Right atrium auricular region (tissue), 2 donors: ENCODE data around the gene MAK. TPM values are rescaled to one million over a fixed set of nuclear protein-coding genes. Genes with fewer than 3 reads are reported as not detected.
"Not testable (repeated sequence)": the region's sequence is repeated elsewhere in the genome, so short reads cannot be mapped to it uniquely, and the experiment has no call there.

Experiments
- DNase-seq: peaks from one replicate; pipeline ENCODE4 v3.0.0-alpha.2; 2019; ENCODE audit warnings: low spot score
- H3K27ac ChIP-seq, 2 donors: fragments of 200-600 bp; sonication (generic); 1 replicate in 1 of 2; 2 replicates in 1 of 2; pipeline ENCODE4 v1.5.1; 2016 to 2019
- H3K27me3 ChIP-seq, 2 donors: fragments of 200-600 bp; sonication (generic); one replicate each; pipeline versions ENCODE4 v1.5.1 to v1.6.0; 2017 to 2019
- H3K36me3 ChIP-seq: fragments of 200-600 bp; sonication (generic); one replicate; pipeline ENCODE4 v1.5.1; 2016
- H3K4me1 ChIP-seq, 2 donors: fragments of 200-600 bp; sonication (generic); one replicate each; pipeline versions ENCODE4 v1.5.1 to v1.6.0; 2017 to 2019
- H3K4me3 ChIP-seq, 2 donors: fragments of 200-600 bp; sonication (generic); 1 replicate in 1 of 2; 2 replicates in 1 of 2; pipeline ENCODE4 v1.5.1; 2017 to 2019; ENCODE audit warnings: mild to moderate bottlenecking in 1 of 2, moderate library complexity in 1 of 2
- H3K9me3 ChIP-seq, 2 donors: fragments of 200-600 bp; sonication (generic); one replicate each; pipeline ENCODE4 v1.5.1; 2019
- total RNA-seq, 2 donors: library from RNA; depleted of rRNA; stranded (reverse); fragments of >200 nt; gene quantifications; one replicate each; pipeline ENCODE4 v1.1.0, GENCODE V29; 2016
- TF ChIP-seq, protein P1 (sequence below), 2 donors: fragments of 200-600 bp; sonication (generic); IDR thresholded peaks; one replicate each; pipeline ENCODE4 v1.5.1; 2019; ENCODE audit warnings: antibody characterized with exemption in 2 of 2

MAK gene, protein sequence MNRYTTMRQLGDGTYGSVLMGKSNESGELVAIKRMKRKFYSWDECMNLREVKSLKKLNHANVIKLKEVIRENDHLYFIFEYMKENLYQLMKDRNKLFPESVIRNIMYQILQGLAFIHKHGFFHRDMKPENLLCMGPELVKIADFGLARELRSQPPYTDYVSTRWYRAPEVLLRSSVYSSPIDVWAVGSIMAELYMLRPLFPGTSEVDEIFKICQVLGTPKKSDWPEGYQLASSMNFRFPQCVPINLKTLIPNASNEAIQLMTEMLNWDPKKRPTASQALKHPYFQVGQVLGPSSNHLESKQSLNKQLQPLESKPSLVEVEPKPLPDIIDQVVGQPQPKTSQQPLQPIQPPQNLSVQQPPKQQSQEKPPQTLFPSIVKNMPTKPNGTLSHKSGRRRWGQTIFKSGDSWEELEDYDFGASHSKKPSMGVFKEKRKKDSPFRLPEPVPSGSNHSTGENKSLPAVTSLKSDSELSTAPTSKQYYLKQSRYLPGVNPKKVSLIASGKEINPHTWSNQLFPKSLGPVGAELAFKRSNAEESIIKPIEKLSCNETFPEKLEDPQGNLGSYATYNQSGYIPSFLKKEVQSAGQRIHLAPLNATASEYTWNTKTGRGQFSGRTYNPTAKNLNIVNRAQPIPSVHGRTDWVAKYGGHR
- total RNA-seq = under 1 TPM in 1 of 2 donors, not detected in 1; 0.16 TPM

DNA sequence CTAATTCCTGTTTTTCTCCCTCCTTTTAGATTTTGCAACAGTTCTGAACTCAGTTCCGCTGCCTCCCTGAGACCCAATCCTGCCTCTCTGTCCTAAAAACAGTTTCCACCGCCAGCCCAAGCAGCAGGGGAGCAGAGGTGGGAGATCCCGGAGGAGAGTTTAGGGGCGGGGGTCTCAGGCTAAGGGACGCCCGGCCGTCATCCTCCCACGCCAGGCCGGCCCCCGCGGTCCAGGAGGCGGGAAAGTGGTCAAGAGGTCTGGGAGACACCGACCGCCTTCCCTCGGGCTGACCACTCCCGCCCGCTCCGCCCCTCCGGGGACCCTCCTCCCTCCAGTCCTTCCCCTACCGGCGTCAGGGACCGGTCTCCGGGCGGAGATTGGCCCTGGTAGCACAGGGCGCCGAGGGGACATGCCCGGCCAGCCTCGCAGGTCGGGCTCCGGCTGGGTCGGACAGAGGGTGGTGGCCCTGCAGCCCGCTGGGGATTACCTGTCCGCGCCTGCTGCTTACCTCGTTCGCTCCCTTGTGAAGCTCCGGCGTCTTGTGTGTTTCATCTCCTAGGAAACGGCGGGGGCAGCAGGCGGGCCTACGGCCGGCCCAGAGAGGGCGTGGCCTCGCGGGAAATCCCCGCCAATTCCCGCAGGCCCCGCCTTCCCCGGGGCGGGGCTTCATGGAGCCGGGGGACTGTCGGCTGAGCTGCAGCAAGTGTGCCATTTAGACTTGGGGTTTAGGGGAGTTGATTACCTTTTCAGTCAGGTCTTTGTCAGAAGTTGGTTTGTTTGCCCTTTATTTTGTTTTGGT, at the start of gene MAK:
Gene MAK (minus strand): TSS at position 545 of the 799 bp plus-strand sequence. CDS start 7,891 bp downstream, outside the sequence.
- no peaks in the 10 kb centered on the region for H3K27me3 ChIP-seq
- TF ChIP-seq, protein P1, sequence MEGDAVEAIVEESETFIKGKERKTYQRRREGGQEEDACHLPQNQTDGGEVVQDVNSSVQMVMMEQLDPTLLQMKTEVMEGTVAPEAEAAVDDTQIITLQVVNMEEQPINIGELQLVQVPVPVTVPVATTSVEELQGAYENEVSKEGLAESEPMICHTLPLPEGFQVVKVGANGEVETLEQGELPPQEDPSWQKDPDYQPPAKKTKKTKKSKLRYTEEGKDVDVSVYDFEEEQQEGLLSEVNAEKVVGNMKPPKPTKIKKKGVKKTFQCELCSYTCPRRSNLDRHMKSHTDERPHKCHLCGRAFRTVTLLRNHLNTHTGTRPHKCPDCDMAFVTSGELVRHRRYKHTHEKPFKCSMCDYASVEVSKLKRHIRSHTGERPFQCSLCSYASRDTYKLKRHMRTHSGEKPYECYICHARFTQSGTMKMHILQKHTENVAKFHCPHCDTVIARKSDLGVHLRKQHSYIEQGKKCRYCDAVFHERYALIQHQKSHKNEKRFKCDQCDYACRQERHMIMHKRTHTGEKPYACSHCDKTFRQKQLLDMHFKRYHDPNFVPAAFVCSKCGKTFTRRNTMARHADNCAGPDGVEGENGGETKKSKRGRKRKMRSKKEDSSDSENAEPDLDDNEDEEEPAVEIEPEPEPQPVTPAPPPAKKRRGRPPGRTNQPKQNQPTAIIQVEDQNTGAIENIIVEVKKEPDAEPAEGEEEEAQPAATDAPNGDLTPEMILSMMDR (IDR thresholded peaks at IDR 0.05) = no peak
- H3K27ac ChIP-seq = peak within 1 kb of the TSS in 1 of 2 donors; percentile 28
- DNase-seq = peak; percentile 88
- no peaks in the 10 kb centered on the region for H3K9me3 ChIP-seq
- peak within 1 kb of the TSS; percentile 49 to 73 for H3K4me3 ChIP-seq
- peaks cover 0 to 15% of the 10 kb centered on the region in 2 donors for H3K4me1 ChIP-seq
- no peaks in the 10 kb centered on the region for H3K36me3 ChIP-seq

DNA sequence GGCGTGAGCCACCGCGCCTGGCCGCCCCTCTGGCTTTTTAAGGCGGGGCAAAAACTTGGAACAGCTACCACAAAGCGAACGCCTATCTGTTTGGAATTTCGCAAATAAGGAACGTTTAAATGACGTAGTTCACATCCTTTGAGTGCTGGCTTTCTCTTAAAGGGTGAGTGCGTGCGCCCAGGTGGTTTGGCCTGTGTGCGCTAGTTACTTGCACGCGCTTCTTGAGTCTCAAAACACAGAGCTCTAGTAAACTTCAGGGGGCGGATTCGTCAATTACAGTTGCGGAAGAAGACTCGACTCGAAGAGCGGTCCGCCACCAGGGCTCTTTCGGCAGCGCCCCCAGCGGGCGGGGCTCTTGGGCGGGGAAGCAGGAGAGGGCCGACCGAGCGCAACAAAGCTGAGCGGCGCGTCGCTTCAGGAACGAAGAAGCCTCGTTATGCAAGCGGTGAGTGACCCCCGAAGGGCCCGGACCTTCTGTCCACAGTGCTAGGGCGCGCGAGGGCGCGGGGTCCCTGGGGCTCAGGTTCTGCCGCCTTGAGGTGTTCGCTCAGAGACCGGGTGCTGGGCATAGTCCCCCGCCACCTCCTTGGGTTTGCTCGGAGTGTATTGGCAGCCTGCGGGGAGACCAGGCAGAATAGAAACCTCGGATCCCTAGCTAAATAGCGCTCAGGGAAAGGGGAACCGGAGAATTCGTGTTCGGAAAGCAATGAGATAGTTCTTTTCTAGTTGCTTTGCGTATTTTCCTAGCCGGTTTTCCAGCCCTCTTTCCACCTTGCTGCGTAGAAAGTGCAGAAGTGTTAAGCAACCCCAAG, 48.6 kb upstream of the MAK start, which contains the start of gene SYCP2L:
Gene SYCP2L (plus strand): TSS at position 362 of the 812 bp plus-strand sequence. CDS start 75 bp downstream, at position 437.
- Histone ChIP-seq H3K4me1 (peaks cover 0 to 27% of the 10 kb centered on the region in 2 donors), H3K27me3 (peaks cover 31 to 37% of the 10 kb centered on the region in 2 donors), H3K36me3 (no peaks in the 10 kb centered on the region), H3K4me3 (peak within 1 kb of the TSS; percentile 22 to 50), H3K27ac (peak within 1 kb of the TSS in 1 of 2 donors; percentile 17), H3K9me3 (peaks cover 0 to 9% of the 10 kb centered on the region in 2 donors)
- TF ChIP-seq, protein P1 (IDR thresholded peaks at IDR 0.05) = peak in 1 of 2 donors; percentile 43
- no peak for DNase-seq

DNA sequence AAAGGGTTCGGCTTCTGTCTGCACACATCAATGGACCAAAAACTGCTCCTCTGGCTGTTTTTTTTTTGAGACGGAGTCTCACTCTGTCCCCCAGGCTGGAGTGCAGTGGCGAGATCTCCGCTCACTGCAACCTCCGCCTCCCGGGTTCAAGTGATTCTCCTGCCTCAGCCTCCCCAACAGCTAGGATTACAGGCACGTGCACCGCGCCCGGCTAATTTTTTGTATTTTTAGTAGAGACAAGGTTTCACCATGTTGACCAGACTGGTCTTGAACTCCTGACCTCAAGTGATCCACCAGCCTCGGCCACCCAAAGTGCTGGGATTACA, 48.0 kb upstream of the MAK start:
- not testable (repeated sequence) for H3K27ac ChIP-seq, H3K9me3 ChIP-seq, DNase-seq, H3K36me3 ChIP-seq
- H3K4me1 ChIP-seq = peaks cover 0 to 31% of the 10 kb centered on the region in 2 donors
- peak overlapping the region in 1 of 2 donors; percentile 50 for H3K4me3 ChIP-seq
- peaks cover 32 to 39% of the 10 kb centered on the region in 2 donors for H3K27me3 ChIP-seq

DNA sequence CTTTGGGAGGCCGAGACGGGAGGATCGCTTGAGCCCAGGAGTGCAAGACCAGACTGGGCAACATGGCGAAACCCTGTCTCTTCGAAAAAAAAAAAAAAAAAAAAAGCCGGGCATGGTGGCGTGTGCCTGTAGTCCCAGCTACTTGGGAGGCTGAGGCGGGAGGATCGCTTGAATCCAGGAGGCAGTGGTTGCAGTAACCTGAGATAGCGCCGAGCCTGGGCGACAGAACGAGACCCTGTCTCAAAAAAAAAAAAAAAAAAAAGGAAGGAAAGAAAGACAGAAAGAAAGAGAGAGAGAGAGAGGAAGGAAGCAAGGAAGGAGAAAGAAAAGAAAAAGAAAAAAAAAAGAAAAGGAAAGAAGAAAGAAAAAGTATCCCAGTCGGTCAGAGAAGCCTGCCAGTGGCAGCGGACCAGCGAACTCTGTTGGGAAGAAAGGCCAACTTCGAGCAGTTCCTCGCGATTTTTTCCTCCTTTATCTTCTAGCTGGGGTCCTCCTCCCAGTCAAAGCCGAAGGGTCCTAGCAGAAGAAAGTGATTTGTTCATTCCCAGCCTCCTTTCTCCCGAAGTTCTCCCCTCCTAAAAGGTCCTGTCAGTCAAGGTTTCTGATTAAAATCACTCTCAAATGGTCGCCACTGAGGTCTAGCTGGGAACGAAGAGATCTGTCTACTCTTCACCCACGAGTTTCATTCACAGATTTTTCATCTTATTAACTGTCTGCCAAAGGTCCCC, 46.1 kb upstream of the MAK start:
- H3K4me3 ChIP-seq = no peak overlapping the region
- H3K4me1 ChIP-seq = peaks cover 0 to 31% of the 10 kb centered on the region in 2 donors
- H3K9me3 ChIP-seq = no peaks in the 10 kb centered on the region
- H3K36me3 ChIP-seq = no peaks in the 10 kb centered on the region
- TF ChIP-seq, protein P1 (IDR thresholded peaks at IDR 0.05) = no peak
- DNase-seq = no peak
- H3K27me3 ChIP-seq = peaks cover 32 to 42% of the 10 kb centered on the region in 2 donors
- H3K27ac ChIP-seq = no peak overlapping the region

DNA sequence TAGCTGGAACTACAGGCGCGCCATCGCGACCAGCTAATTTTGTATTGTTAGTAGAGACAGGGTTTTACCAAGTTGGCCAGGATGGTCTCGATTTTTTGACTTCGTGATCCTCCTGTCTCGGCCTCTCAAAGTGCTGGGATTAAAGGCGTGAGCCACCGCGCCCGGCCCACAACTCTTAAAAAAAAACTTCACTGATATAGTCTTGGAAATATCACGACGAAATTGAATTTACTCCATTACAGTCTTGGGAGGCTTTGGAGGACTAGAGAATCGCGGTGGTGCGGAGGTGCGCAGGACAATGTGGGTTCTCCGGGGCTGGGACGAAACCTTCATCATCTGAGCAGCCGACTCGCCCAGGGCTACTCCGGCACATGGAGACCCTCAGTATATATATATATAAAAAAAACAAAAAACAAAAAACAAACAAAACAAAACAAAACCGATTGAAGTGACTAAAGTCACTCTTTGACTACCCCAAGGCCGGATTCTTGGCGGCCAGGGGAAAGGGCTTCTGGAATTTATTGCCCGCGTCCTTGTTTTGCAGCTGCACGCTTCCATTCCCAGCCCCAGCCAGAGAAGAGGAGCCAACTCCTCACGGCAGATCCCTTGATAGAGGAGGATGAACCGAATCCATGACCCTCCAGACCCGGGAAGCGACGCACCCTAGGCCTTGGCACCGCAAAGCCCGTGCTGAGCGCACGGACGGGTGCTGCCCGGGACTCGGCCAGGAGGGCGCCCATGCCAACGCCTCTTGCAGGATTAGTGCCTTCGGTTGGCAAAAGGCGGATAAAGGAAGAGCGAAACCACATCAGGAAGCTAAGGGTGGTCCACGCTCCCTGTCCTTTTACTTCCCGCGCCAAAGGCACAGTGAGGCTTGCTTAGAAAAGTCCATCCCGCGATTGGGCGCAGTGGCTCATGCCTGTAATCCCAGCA, 45.2 kb upstream of the MAK start:
- no peak for DNase-seq
- Histone ChIP-seq H3K27me3 (peaks cover 32 to 42% of the 10 kb centered on the region in 2 donors), H3K36me3 (no peaks in the 10 kb centered on the region), H3K9me3 (no peaks in the 10 kb centered on the region), H3K4me1 (peaks cover 0 to 31% of the 10 kb centered on the region in 2 donors), H3K27ac (no peak overlapping the region), H3K4me3 (no peak overlapping the region)
- TF ChIP-seq, protein P1 (IDR thresholded peaks at IDR 0.05) = no peak
